WERI-Rb-1 (cell line): ENCODE data around the gene DCTN3.
A peak's percentile ranks its signal among the peaks of the same experiment; 100 is the strongest.

Experiments
- DNase-seq: peaks from one replicate; pipeline ENCODE4 v3.0.0-alpha.2; 2020
- H3K27ac ChIP-seq: fragments of 250-450 bp; sonication (Bioruptor Pico); 2 replicates; pipeline ENCODE4 v1.5.1; 2020; ENCODE audit warnings: mild to moderate bottlenecking, moderate library complexity
- H3K27me3 ChIP-seq: fragments of 250-450 bp; sonication (Bioruptor Pico); 2 replicates; pipeline ENCODE4 v1.5.1; 2021; ENCODE audit warnings: mild to moderate bottlenecking, low read depth, moderate library complexity; ENCODE audit not compliant: insufficient read depth, severe bottlenecking
- H3K36me3 ChIP-seq: fragments of 250-450 bp; sonication (Bioruptor Pico); 2 replicates; pipeline ENCODE4 v1.5.1; 2020; ENCODE audit warnings: mild to moderate bottlenecking, moderate library complexity
- H3K4me3 ChIP-seq: 2 replicates; pipeline ENCODE4 v1.5.1; 2011; ENCODE audit warnings: low read depth, mild to moderate bottlenecking, control low read depth, low read length
- H3K9me3 ChIP-seq: fragments of 250-450 bp; sonication (Bioruptor Pico); 2 replicates; pipeline ENCODE4 v1.5.1; 2021; ENCODE audit warnings: mild to moderate bottlenecking, moderate library complexity; ENCODE audit not compliant: severe bottlenecking
- CTCF ChIP-seq: IDR thresholded peaks from 2 replicates; pipeline ENCODE4 v1.5.1; 2011; ENCODE audit warnings: low read depth, mild to moderate bottlenecking, control low read depth, inconsistent platforms, low read length

The DCTN3 gene

GRCh38 chr9:34601937-34602573, 18.2 kb downstream of the DCTN3 start:
- 0 out of 2 replicates have a peak, but pooled peaks have one; percentile 2 for TF ChIP-seq CTCF
- no peaks in the 10 kb centered on the region for H3K9me3 ChIP-seq
- no peak for DNase-seq
- no peaks in the 10 kb centered on the region for H3K36me3 ChIP-seq
- H3K27ac ChIP-seq = no peak overlapping the region
- H3K4me3 ChIP-seq = no peak overlapping the region
- no peaks in the 10 kb centered on the region for H3K27me3 ChIP-seq

- no peak overlapping the region for H3K27ac ChIP-seq
- no peaks in the 10 kb centered on the region for H3K27me3 ChIP-seq
- H3K36me3 ChIP-seq = no peaks in the 10 kb centered on the region
- DNase-seq = no peak
- TF ChIP-seq CTCF = no peak
- H3K9me3 ChIP-seq = no peaks in the 10 kb centered on the region
- no peak overlapping the region for H3K4me3 ChIP-seq
Observed at GRCh38 chr9:34600908-34601307, 19.4 kb downstream of the DCTN3 start.

- TF ChIP-seq CTCF = no peak
- Histone ChIP-seq H3K36me3 (no peaks in the 10 kb centered on the region), H3K27ac (no peak overlapping the region), H3K4me3 (no peak overlapping the region), H3K9me3 (no peaks in the 10 kb centered on the region), H3K27me3 (no peaks in the 10 kb centered on the region)
- DNase-seq = no peak
Observed at GRCh38 chr9:34599546-34599945, 20.7 kb downstream of the DCTN3 start.

- Histone ChIP-seq H3K4me3 (no peak overlapping the region), H3K27ac (no peak overlapping the region), H3K27me3 (peaks cover 15% of the 10 kb centered on the region), H3K9me3 (no peaks in the 10 kb centered on the region), H3K36me3 (no peaks in the 10 kb centered on the region)
- no peak for TF ChIP-seq CTCF
- DNase-seq = no peak
Observed at GRCh38 chr9:34594177-34594576, 26.1 kb downstream of the DCTN3 start.

- Histone ChIP-seq H3K36me3 (no peaks in the 10 kb centered on the region), H3K27ac (no peak overlapping the region), H3K9me3 (no peaks in the 10 kb centered on the region), H3K4me3 (no peak overlapping the region), H3K27me3 (peaks cover 15% of the 10 kb centered on the region)
- no peak for TF ChIP-seq CTCF
- no peak for DNase-seq
Observed at GRCh38 chr9:34592895-34593601, 27.2 kb downstream of the DCTN3 start.
